WERI-Rb-1 (cell line): ENCODE measurements around the gene KCNMA1.

Experiments used
- DNase-seq: peaks from one replicate; pipeline ENCODE4 v3.0.0-alpha.2; 2020
- H3K27ac ChIP-seq: fragments of 250-450 bp; sonication (Bioruptor Pico); 2 replicates; pipeline ENCODE4 v1.5.1; 2020; ENCODE audit warnings: mild to moderate bottlenecking, moderate library complexity
- H3K27me3 ChIP-seq: fragments of 250-450 bp; sonication (Bioruptor Pico); 2 replicates; pipeline ENCODE4 v1.5.1; 2021; ENCODE audit warnings: mild to moderate bottlenecking, low read depth, moderate library complexity; ENCODE audit not compliant: insufficient read depth, severe bottlenecking
- H3K36me3 ChIP-seq: fragments of 250-450 bp; sonication (Bioruptor Pico); 2 replicates; pipeline ENCODE4 v1.5.1; 2020; ENCODE audit warnings: mild to moderate bottlenecking, moderate library complexity
- H3K4me3 ChIP-seq: 2 replicates; pipeline ENCODE4 v1.5.1; 2011; ENCODE audit warnings: low read depth, mild to moderate bottlenecking, control low read depth, low read length
- H3K9me3 ChIP-seq: fragments of 250-450 bp; sonication (Bioruptor Pico); 2 replicates; pipeline ENCODE4 v1.5.1; 2021; ENCODE audit warnings: mild to moderate bottlenecking, moderate library complexity; ENCODE audit not compliant: severe bottlenecking
- CTCF ChIP-seq: IDR thresholded peaks from 2 replicates; pipeline ENCODE4 v1.5.1; 2011; ENCODE audit warnings: low read depth, mild to moderate bottlenecking, control low read depth, inconsistent platforms, low read length

Gene KCNMA1

GRCh38 chr10:77226020-77226419 lies 411.6 kb downstream of the KCNMA1 start:
- no peak for DNase-seq
- Histone ChIP-seq H3K36me3 (no peaks in the 10 kb centered on the region), H3K9me3 (no peaks in the 10 kb centered on the region), H3K27me3 (no peaks in the 10 kb centered on the region), H3K27ac (no peak overlapping the region), H3K4me3 (no peak overlapping the region)
- no peak for TF ChIP-seq CTCF

GRCh38 chr10:77223526-77224460 lies 413.8 kb downstream of the KCNMA1 start:
- DNase-seq: no peak
- H3K27ac ChIP-seq: no peak overlapping the region
- H3K9me3 ChIP-seq: no peaks in the 10 kb centered on the region
- H3K4me3 ChIP-seq: no peak overlapping the region
- no peaks in the 10 kb centered on the region for H3K36me3 ChIP-seq
- TF ChIP-seq CTCF: no peak
- no peaks in the 10 kb centered on the region for H3K27me3 ChIP-seq

- H3K9me3 ChIP-seq: no peaks in the 10 kb centered on the region
- H3K27me3 ChIP-seq: no peaks in the 10 kb centered on the region
- no peak overlapping the region for H3K27ac ChIP-seq
- no peak for TF ChIP-seq CTCF
- H3K4me3 ChIP-seq: no peak overlapping the region
- DNase-seq: no peak
- no peaks in the 10 kb centered on the region for H3K36me3 ChIP-seq
These were observed 417.5 kb downstream of the KCNMA1 start for GRCh38 chr10:77220150-77220549.

GRCh38 chr10:77219046-77219445 lies 418.6 kb downstream of the KCNMA1 start:
- Histone ChIP-seq H3K27ac (no peak overlapping the region), H3K27me3 (no peaks in the 10 kb centered on the region), H3K36me3 (no peaks in the 10 kb centered on the region), H3K9me3 (no peaks in the 10 kb centered on the region), H3K4me3 (no peak overlapping the region)
- no peak for DNase-seq
- TF ChIP-seq CTCF: no peak

GRCh38 chr10:77214799-77215198 lies 422.8 kb downstream of the KCNMA1 start:
- H3K36me3 ChIP-seq: no peaks in the 10 kb centered on the region
- no peak overlapping the region for H3K27ac ChIP-seq
- TF ChIP-seq CTCF: no peak
- no peak for DNase-seq
- H3K27me3 ChIP-seq: no peaks in the 10 kb centered on the region
- no peak overlapping the region for H3K4me3 ChIP-seq
- H3K9me3 ChIP-seq: no peaks in the 10 kb centered on the region
